ENCODE results near the gene DYNLT4.
"Not testable (repeated sequence)": the region's sequence is repeated elsewhere in the genome, so short reads cannot be mapped to it uniquely, and the experiment has no call there.

Gene DYNLT4

DNA sequence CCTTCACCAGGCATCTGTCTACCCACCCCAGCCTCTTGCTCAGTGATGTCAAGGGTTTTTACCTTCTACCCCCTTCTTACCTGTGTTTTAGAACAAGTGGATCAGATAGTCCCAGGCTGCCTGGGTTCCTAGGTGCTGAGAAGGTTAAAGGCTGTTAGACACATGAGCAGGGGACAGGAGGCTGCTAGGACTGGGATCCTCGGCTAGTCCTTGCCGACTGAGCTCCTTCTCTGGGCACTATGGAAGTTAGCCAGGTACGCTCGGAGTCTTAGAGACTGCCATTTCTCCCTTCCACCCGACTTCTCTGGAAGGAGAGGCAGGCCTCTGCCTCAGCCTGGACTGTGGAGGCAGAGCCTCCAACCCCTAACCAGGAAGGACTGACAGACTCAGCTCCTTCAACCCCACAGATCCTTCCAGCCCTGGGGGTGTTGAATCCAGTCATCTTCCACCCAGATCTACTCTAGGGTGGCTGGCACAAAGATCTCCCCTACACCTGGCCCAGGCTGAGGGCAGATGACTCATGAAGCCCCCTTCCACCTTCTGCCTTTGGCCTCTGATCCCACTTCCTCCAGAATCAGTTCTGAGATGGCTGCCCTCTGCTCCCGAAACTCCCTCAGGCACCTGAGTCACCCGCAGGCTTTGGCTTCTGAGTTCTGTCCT, at the start of gene DYNLT4:
Gene DYNLT4, minus strand, starts transcription at position 648 of the 660 bp plus-strand sequence. CDS start 683 bp downstream, outside the sequence.
- DNase-seq (ENCODE audit: low read depth in 2 of 2): no peak

DNA sequence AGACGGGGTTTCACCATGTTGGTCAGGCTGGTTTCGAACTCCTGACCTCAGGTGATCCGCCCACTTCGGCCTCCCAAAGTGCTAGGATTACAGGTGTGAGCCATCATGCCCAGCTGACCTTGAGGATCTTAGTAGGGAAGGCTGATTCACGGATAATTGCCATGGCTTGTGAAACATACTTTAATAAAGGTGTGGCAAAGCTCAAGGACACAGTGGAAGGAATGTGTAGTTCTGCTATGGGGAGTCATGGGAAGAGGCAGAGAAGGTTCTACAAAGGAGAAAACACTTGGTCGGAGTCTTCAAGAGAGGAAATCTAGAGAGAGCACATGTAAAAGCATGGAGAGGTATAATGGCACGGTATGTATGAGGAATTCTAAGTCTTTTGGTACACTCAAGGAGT, 48.6 kb upstream of the DYNLT4 start:
- DNase-seq (ENCODE audit: low read depth in 2 of 2): no peak

DNA sequence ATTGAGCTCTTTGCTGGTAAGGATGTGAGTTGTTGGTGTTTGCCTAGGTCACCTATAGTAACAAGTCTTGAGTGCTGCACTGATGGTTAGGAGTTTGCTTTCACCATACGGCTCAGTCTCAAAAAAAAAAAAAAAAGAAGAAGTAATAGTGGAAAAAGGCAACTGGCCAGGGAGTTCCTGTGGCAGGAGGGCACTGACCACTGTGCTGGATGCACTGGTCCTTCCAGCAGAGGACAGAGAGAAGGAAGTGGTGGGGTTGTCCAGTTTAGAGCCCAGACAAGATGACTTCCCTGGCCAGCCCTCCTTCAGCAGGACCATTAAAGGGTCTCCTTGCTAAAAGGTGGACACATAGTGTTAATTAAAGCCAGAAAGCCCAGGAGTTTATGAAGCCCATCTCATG, 47.8 kb upstream of the DYNLT4 start:
- no peak for DNase-seq (ENCODE audit: low read depth in 2 of 2)

DNA sequence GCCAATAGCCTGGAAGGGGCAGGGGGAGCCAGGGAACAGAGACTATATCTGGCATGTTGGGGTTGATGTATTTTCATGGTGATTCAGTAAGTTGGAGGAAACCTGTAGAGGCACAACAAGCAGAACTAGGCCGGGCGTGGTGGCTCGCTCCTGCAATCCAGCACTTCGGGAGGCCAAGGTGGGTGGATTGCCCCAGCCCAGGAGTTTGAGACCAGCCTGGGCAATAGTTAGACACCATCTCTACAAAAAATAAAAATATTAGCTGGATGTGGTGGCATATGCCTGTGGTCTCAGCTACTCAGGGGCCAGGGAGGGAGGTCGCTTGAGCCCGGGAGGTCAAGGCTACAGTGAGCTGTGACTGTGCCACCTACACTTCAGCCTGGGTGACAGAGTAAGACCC, 46.0 kb upstream of the DYNLT4 start:
- no peak for DNase-seq (ENCODE audit: low read depth in 2 of 2)

- DNase-seq (ENCODE audit: low read depth in 2 of 2): no peak
These were observed 44.2 kb upstream of the DYNLT4 start for GRCh38 chr1:44851308-44851707.

DNA sequence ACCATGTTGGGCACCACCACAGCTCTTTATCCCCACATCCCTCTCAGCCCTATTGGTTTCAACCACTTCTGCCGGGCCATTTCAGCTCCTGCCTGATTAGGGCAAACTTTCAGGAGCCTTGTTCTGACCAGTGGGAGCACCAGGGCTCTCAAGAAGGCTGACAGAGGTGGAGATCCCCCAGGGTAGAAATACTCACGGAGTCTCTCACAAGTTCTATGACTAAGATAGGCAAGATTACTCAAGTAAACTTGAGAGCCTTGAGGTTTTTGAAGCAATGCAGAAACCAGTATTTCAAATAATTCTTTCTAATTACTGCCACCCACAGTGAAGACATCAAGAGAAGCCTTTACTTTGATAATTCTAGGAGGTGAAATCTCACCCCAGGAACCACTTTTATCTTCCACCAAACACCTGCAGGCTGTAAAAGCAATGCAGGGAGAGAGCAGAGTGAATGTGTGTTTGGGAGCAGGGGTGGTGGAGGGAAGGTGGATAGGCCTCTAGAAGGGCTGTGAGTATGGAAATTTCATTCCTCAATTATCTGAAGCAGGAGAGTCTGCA, 42.5 kb upstream of the DYNLT4 start:
- DNase-seq (ENCODE audit: low read depth in 2 of 2): no peak

GRCh38 chr1:44848456-44849181, 41.5 kb upstream of the DYNLT4 start:
- DNase-seq (ENCODE audit: low read depth in 2 of 2): no peak

- no peak for DNase-seq (ENCODE audit: low read depth in 2 of 2)
These were observed 40.7 kb upstream of the DYNLT4 start for GRCh38 chr1:44847845-44848244.

- DNase-seq (ENCODE audit: low read depth in 2 of 2): no peak
These were observed 39.8 kb upstream of the DYNLT4 start for GRCh38 chr1:44846985-44847384.

DNA sequence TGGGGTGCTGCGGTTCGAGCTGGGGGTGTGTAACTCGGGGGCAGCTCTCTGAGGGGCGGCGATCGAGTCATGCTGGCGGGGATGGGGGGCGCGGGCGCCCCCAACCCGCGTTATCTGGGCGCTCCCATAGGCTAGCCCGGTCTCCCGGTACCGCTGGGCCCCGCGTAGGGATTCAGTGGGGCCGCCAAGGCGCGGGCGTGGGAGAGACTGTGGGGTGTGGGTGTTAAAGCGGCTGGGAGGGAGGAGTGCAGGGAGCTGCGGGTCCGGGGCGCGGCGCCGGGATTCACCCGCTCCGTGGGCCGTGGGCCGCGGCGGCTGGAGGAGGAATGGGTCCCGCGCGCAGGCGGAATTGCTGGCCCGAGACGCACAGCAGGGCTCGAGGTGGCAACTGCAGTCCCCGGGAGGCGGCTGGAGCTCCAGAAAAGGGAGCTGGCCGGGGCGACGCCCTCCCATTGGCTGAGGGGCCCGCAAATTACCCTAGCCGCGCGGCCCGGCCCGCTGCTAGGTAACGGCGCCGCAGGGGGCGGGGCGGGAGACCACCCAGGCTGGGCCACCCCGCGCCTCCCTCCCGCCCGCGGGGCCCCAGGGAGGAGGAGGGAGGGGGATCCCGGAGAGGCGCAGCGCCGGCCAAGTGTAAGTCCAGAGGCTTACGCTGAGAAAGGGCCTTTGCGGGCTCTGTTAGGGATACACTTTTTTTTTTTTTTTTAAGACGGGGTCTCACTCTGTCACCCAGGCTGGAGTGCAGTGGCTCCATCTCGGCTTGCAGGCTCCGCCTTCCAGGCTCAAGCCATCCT, 35.9 kb upstream of the DYNLT4 start, which contains the start of gene PTCH2:
Gene PTCH2, minus strand, starts transcription at position 392 of the 794 bp plus-strand sequence. Its CDS starts 321 bp downstream, at position 71.
- no peak for DNase-seq (ENCODE audit: low read depth in 2 of 2)

- DNase-seq (ENCODE audit: low read depth in 2 of 2): no peak
These were observed 35.3 kb upstream of the DYNLT4 start for GRCh38 chr1:44842486-44842861.

DNA sequence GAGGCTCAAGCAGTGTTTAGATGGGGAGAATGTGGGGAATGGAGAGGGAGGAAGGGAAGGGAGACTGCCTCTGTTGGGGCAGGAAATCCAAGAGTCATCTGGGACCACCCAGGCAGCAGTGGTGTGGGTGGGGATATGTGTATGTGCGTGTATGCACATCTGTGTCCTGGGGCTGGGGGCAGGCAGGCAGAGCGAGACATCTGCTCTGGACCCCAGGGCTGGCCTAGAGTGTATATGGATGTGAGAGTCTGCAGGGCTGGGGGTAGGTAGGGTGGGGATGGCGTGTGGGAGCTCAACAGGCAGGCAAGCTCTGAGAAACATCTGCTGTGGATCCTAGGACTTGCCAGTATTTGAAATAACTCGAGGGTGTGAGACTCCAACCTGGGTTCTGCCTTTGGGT, 32.4 kb upstream of the DYNLT4 start:
- DNase-seq (ENCODE audit: low read depth in 2 of 2): no peak

- DNase-seq (ENCODE audit: low read depth in 2 of 2): not testable (repeated sequence)
These were observed 31.1 kb upstream of the DYNLT4 start for GRCh38 chr1:44838294-44838693.

- peak; percentile 73 to 79 for DNase-seq (ENCODE audit: low read depth in 2 of 2)
These were observed 28.9 kb upstream of the DYNLT4 start for GRCh38 chr1:44835738-44836675.

DNA sequence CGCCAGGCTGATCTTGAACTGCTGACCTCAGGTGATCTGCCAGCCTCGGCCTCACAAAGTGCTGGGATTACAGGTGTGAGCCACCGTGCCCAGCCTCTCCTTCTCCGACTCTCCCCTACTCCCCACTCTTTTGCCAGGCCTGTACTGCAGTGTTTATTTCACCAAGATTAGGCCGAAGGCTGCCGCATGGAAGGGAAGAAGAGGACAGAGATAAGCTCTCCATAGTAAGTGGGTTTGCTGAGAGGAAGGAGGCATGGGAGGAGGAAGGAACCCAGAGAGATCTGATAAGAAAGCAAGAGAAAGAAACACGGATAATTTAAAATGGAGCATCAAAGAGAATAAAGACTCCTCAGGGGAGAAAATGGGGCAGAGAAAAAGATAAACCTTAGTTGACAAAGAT, 27.2 kb upstream of the DYNLT4 start:
- DNase-seq (ENCODE audit: low read depth in 2 of 2): no peak

GRCh38 chr1:44832056-44832705, 25.0 kb upstream of the DYNLT4 start:
- no peak for DNase-seq (ENCODE audit: low read depth in 2 of 2)

DNA sequence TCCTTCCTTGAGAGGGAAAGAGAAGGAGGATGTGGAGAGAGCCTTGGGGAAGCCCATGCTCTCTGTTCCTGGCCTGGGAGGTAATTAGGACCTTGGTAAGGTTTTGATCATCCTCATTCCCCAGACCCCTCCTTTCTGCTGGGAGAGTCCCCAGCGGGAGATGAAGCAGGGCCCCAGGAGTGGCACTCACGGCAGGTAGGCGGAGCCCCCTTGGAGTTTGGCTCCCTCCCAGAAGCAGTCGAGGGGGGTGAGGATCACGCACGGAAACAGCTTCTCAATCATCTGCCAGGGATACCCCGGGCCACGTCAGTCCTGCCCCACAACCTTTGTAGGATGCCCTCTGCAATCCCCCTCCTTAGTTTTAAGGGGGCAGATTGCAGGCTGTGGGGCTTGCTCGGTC, 24.4 kb upstream of the DYNLT4 start:
- no peak for DNase-seq (ENCODE audit: low read depth in 2 of 2)

DNA sequence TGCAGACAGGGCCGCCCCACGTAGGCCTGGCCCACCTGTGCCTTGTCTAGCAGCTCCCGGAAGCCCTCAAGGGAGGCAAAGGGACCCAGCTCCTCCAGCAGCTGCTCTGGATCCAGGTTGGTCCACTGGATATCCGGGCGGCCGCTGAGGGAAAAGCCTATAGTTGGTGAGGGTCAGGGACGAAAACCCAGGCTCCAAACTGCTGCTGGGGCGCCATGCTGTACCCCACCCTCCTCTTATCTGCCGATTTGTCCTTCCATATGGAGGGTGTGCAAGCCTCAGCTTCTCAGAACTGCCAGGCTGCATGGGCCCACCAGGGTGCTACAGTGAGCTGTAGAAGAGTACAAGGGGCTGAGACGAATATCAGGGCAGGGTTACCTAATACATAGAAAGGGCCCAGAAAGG, 23.8 kb upstream of the DYNLT4 start:
- no peak for DNase-seq (ENCODE audit: low read depth in 2 of 2)

GRCh38 chr1:44829506-44830384, 22.6 kb upstream of the DYNLT4 start:
- DNase-seq (ENCODE audit: low read depth in 2 of 2): no peak
